HG03103 (cell line): ENCODE measurements around the gene ROR2.

Experiments used
- ATAC-seq: cut with Tn5 transposase; IDR thresholded peaks from one replicate; pipeline ENCODE4 v1.9.1; 2021; ENCODE audit warnings: low read depth; ENCODE audit not compliant: unreplicated experiment

The ROR2 gene

GRCh38 chr9:91847581-91848091 lies 102.4 kb downstream of the ROR2 start:
- ATAC-seq = no peak

DNA sequence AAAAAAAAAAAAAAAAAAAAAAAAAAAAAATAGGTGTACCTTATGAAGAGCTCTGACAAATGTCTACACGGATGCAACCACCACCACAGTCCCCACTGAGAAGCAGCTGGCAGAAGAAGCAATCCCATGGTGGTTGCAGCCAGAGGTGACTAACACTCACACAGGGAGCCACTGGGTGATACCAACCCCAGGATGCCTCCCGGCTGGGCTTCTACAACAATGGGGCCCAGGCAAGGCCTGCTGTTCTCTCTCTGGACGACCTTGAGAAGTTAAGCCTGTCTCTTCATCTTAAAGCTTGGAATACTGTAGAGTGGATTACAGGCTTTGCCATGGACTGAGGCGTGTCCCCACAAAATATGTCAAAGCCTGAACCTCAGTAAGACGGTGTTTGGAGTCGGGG lies 104.1 kb downstream of the ROR2 start:
- no peak for ATAC-seq

DNA sequence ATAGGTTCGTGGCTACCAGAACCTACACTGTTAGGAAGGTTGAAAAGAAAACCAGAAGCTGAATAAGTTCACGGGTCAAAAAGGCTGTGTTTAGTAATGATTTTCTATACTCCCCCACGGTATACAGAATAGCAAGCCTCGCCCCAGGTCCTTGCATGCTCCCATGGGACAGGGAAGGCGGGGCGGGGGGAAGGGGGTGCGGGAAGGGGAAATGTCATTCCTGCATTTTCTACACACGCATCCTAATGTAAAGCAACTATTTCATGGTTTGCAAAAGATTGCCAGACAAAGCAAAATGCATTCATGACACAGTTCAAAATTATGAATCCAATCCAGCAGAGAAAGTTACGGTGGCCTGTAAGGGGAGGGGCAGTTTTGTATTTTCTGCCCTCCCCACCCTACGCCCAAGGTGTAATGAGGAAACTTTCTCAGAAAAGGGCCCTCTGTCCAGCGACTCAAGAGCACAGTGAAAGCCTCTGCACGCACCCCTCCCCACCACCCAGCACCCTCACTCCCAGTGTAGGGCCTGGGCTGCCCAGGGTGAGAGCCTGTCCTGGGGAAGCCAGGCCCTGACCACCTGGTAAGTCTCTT lies 105.2 kb downstream of the ROR2 start:
- ATAC-seq = no peak

GRCh38 chr9:91844190-91844589 lies 105.8 kb downstream of the ROR2 start:
- no peak for ATAC-seq

DNA sequence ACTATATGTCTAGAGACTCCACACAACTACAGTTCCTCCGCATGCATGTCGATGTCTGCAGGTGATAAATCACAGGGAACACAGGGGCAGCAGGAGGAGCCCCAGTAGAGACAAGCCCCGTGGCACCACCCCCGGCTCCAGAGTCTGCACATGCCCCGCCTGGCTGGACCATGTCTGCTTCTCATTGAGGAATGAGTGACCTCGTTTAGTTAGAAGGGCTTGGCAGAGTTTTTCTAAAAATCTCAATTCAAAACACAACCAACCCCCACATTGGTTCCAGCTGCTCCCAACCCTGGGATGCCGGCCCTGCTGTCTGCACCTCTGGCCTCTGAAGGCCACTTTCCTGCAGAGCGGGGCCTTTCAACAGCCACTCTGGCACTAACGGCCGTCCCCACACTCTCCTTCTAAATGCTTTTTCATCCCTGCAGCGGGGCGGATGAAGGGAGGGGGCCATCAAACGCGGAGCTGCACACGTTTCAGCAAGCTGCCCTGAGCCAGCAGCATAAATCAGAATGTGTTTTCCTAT lies 106.3 kb downstream of the ROR2 start:
- no peak for ATAC-seq

- no peak for ATAC-seq
Observed at GRCh38 chr9:91843093-91843492, 106.9 kb downstream of the ROR2 start.

DNA sequence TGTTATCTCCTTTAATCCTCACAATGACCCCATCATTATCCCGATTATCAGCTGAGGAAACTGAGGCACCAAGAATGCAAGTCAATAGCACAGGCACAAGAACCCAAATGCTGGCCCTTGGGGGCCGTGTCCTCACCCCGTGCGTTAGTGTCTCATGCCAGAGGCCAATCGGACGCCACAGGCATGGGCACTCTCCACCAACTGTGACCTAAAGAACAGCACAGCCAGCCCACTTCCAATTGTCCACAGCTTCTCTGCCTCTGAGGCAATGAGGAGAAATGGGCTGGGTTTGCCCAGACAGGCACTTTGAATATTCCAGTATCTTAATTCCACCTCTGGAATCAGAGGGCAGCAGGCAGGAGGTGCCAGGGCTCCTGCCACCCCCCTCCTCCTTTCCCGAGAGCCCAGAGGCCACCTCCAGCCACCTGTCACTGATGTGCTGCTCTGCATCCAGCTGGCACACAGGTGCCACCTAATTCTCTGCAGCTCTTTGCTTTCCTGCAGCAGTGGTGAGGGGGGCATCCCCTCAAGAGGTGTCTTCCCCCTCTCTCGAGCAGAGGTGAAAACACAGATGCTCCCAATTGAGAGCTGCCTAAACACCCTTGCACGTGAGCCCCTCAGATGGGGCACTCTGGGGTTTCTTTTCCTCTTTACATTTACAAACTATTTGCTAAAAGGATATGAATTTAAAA lies 107.5 kb downstream of the ROR2 start:
- no peak for ATAC-seq

DNA sequence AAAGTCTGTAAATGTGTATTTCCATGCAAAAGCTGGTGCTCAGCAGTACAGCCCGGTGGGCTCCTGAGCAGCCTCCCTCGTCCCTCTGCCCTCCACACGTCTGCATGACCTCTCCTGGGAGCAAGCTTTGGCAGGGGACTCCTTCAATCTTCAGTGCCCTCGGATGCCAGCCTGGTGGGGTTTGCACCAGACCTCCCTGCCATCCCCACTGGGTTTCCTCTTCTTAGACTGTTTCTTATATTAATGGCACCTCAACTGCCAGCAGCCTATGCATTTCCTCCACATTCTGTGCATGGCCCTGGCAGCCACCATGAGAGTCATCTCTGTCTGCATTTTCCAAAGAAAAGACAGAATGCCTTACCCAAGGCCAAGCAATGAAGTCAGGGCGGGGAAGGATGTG lies 108.4 kb downstream of the ROR2 start:
- no peak for ATAC-seq

DNA sequence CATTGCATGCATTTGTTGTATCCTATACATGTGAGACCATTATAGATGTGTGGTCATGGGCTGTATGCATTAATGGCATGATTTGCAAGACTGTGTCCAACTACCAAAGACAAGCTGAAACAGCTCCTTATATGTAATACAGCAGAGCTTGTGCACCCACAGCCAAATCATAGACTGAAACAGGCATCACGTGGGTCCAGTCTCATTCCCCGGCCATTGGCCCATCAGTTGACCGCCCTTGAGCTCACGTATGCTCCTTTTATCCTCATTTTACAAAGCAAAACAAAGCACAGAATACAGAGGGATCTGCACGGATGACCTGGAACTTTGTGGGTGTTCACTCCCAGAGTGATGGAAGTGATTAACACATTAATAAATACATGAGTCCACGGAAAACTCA lies 109.1 kb downstream of the ROR2 start:
- no peak for ATAC-seq

GRCh38 chr9:91840469-91840868 lies 109.6 kb downstream of the ROR2 start:
- no peak for ATAC-seq

- no peak for ATAC-seq
Observed at GRCh38 chr9:91839926-91840465, 110.0 kb downstream of the ROR2 start.

DNA sequence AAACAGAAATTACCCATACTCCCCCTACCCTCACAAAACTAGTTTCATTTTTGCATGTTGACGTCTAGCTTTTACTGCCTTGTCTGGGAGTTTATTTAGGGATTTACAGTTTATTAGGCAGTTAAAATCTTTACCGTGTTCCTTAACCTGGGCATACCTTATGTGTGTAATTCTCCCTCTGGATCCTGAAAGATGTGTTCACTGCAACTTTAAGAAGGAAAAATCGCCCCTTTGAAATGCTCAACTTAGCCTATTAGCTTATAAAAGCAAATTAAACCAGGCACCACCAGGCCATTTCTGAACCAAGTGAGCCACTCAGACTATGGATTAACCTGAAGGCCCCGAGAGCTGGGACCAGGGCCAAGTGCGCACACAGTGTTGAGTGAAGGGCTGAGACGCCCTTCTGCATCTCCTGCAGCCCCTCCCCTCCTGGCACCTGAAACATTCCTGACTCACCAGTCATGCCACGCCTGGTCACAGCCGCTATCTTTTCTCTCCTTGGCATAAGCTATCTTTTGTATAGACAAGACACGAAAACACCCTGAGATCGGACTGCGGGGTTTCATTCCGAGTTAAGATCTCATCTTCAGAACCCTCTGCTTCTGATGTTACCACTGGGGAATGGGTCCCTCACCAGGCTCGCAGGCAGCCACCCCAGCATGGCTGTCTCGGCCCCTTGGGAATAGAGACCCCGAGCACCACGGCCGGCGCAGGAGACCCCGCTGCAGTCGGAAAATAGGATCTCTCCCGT lies 111.9 kb downstream of the ROR2 start:
- no peak for ATAC-seq

DNA sequence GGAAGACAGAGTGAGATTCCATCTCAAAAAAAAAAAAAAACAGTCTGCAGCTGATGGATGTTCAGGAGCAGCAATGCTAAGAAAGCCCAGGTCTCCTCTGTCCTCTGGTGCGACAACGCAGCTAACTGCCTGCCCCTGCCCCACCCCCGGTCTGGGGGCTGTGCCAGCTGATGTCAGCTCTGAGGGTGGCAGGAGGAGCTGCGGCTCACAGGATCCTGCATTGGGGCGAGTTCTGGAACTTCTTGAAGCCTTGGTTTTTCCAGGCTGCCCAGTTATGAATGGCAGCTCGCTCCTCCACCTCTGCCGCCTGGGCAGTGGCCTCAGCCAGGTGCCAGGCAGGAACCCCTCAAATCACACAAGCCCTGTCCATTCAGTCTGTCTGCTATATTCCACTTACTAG lies 113.5 kb downstream of the ROR2 start:
- ATAC-seq = no peak

DNA sequence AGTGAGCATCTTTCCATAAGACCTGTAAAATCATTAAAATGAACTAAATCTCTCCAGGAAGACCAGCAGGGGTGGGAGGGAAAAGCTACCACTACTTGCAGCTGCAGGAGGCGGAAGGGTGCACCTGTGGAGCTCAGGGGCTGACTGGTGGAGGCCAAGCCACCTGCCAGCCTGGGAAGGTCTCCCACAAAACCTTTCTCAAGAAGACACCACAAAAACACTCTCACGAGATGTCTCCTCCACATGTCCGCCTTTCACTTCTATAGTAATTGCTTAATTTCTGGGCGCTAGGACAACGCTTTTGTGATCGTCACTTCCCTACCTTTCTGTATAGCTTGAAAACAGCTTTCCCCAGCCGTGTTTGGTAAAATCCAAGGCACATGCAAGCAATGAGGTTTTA lies 114.4 kb downstream of the ROR2 start:
- ATAC-seq = no peak

DNA sequence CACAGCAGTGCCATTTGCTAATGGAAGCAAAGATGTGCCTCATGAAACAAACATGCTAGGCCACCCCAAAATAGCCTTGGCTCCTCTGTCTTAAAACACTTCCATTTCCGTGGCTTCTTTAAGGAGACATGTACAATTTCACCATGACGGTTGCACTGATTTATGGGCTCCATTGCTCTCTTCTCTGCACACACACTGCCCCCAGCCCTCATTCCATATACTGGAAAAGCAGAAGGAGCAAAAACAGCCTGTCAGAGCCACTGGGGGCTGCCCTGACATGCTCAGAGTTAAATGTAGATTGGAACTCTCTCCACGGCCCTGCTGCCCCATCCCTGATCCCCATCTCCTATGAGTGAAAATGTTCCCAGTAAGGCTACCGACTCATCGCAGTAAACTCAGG lies 114.8 kb downstream of the ROR2 start:
- ATAC-seq = no peak

- no peak for ATAC-seq
Observed at GRCh38 chr9:91834740-91835139, 115.3 kb downstream of the ROR2 start.

- ATAC-seq = no peak
Observed at GRCh38 chr9:91833878-91834255, 116.2 kb downstream of the ROR2 start.

- ATAC-seq = no peak
Observed at GRCh38 chr9:91833096-91833877, 116.7 kb downstream of the ROR2 start.

DNA sequence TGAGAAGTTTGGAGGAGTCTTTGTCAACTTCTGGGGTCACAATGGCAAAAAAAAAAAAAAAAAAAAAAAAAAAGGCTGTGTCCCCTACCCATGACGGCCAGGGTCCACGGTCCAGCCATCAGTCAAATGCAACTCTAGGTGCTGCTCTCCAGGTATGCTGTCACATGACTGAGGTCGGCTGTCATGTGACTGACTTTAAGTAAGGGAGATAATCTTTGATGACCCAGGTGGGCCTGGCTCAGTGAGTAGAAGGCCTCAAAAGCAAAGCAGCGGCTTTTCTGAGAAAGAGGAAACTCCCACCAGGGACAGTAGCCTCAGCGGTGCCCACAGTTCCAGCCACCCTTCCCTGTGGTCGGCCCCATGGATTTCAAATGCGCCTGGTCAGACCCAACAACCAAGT lies 117.7 kb downstream of the ROR2 start:
- ATAC-seq = no peak

DNA sequence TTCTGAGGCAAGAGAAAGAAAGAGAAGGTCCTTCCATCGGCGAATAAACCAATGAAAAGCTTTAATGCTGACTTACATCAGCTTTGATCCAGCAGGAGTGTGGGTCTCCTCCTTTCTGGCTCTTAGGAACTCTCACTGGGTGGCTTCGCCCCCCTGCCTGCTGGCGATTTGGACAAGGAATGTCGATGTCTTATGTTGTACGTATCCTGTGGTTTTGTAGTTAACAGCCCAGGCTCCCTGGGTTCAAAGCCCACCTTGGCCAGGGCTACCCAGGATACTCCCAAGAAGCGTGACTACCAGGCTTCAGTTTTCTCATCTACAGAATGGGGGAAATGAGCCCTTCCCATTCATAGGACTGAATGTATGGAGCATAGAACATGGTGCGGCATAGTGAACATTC lies 124.2 kb downstream of the ROR2 start:
- no peak for ATAC-seq

GRCh38 chr9:91825422-91825821 lies 124.6 kb downstream of the ROR2 start:
- ATAC-seq = no peak
